Esophagus squamous epithelium (tissue), 4 donors: Measurements from ENCODE around the gene EYS.

ENCODE experiments used
- CTCF ChIP-seq, 6 experiments: fragments of 450-650 bp in 4 of 6; fragments of 200-600 bp in 2 of 6; sonication (generic) in 2 of 6; IDR thresholded peaks; one replicate each; pipeline ENCODE4 v1.5.1; 2016 to 2019; ENCODE audit warnings: antibody characterized with exemption in 6 of 6, mild to moderate bottlenecking in 4 of 6, moderate library complexity in 4 of 6
- POLR2A ChIP-seq, 4 donors: fragments of 450-650 bp; IDR thresholded peaks; one replicate each; pipeline ENCODE4 v1.6.1; 2017; ENCODE audit warnings: antibody characterized with exemption in 4 of 4, mild to moderate bottlenecking in 4 of 4, moderate library complexity in 3 of 4

- TF ChIP-seq CTCF (IDR thresholded peaks at IDR 0.05) (no peak), POLR2A (IDR thresholded peaks at IDR 0.05) (no peak)
These were observed 761.6 kb downstream of the EYS start for GRCh38 chr6:64945450-64945849.
